Measurements from ENCODE around the gene ALK. TPM values are rescaled to one million over a fixed set of nuclear protein-coding genes. Genes with fewer than 3 reads are reported as not detected.

The ALK gene
- total RNA-seq, 1 donor: under 0.01 TPM

GRCh38 chr2:29220506-29221270 lies 700.7 kb downstream of the ALK start:
- no peaks in the 10 kb centered on the region for H3K36me3 ChIP-seq (ENCODE audit: insufficient read depth, low read length)
- no peak overlapping the region for H3K4me3 ChIP-seq (ENCODE audit: insufficient read depth, low read length)
- no peaks in the 10 kb centered on the region for H3K79me2 ChIP-seq (ENCODE audit: insufficient read depth, low read length)
- TF ChIP-seq CTCF (IDR thresholded peaks at IDR 0.05; ENCODE audit: extremely low read depth, low read depth, low read length): no peak
- H3K9me3 ChIP-seq (ENCODE audit: low read depth, low read length): no peaks in the 10 kb centered on the region
- no peak for DNase-seq (ENCODE audit: insufficient read length, low spot score, missing footprints)
- no peaks in the 10 kb centered on the region for H4K20me1 ChIP-seq (ENCODE audit: insufficient read depth, low read length)
- no peak overlapping the region for H2AFZ ChIP-seq (ENCODE audit: low read length)
- H3K4me2 ChIP-seq (ENCODE audit: insufficient read depth, low read length): no peak overlapping the region
- H3K27me3 ChIP-seq (ENCODE audit: insufficient read depth, low read length): peaks cover 11% of the 10 kb centered on the region
- peaks cover 14% of the 10 kb centered on the region for H3K4me1 ChIP-seq (ENCODE audit: insufficient read depth, low read length)
- no peak overlapping the region for H3K27ac ChIP-seq (ENCODE audit: low read depth, low read length)

GRCh38 chr2:29219374-29219773 lies 702.0 kb downstream of the ALK start:
- Histone ChIP-seq H3K4me1 (ENCODE audit: insufficient read depth, low read length) (peaks cover 10% of the 10 kb centered on the region), H3K79me2 (ENCODE audit: insufficient read depth, low read length) (no peaks in the 10 kb centered on the region), H3K4me3 (ENCODE audit: insufficient read depth, low read length) (no peak overlapping the region), H3K27ac (ENCODE audit: low read depth, low read length) (no peak overlapping the region), H4K20me1 (ENCODE audit: insufficient read depth, low read length) (peaks cover 2% of the 10 kb centered on the region), H3K9me3 (ENCODE audit: low read depth, low read length) (no peaks in the 10 kb centered on the region), H3K36me3 (ENCODE audit: insufficient read depth, low read length) (no peaks in the 10 kb centered on the region), H2AFZ (ENCODE audit: low read length) (no peak overlapping the region), H3K27me3 (ENCODE audit: insufficient read depth, low read length) (peaks cover 11% of the 10 kb centered on the region), H3K4me2 (ENCODE audit: insufficient read depth, low read length) (no peak overlapping the region)
- TF ChIP-seq CTCF (IDR thresholded peaks at IDR 0.05; ENCODE audit: extremely low read depth, low read depth, low read length): no peak
- DNase-seq (ENCODE audit: insufficient read length, low spot score, missing footprints): no peak

GRCh38 chr2:29218550-29219125 lies 702.7 kb downstream of the ALK start:
- H2AFZ ChIP-seq (ENCODE audit: low read length): no peak overlapping the region
- H3K4me3 ChIP-seq (ENCODE audit: insufficient read depth, low read length): no peak overlapping the region
- DNase-seq (ENCODE audit: insufficient read length, low spot score, missing footprints): no peak
- H3K27me3 ChIP-seq (ENCODE audit: insufficient read depth, low read length): peaks cover 11% of the 10 kb centered on the region
- H3K79me2 ChIP-seq (ENCODE audit: insufficient read depth, low read length): no peaks in the 10 kb centered on the region
- no peak overlapping the region for H3K4me2 ChIP-seq (ENCODE audit: insufficient read depth, low read length)
- no peaks in the 10 kb centered on the region for H3K36me3 ChIP-seq (ENCODE audit: insufficient read depth, low read length)
- peaks cover 2% of the 10 kb centered on the region for H3K4me1 ChIP-seq (ENCODE audit: insufficient read depth, low read length)
- no peak overlapping the region for H3K27ac ChIP-seq (ENCODE audit: low read depth, low read length)
- H4K20me1 ChIP-seq (ENCODE audit: insufficient read depth, low read length): peaks cover 6% of the 10 kb centered on the region
- no peaks in the 10 kb centered on the region for H3K9me3 ChIP-seq (ENCODE audit: low read depth, low read length)
- TF ChIP-seq CTCF (IDR thresholded peaks at IDR 0.05; ENCODE audit: extremely low read depth, low read depth, low read length): no peak

- no peaks in the 10 kb centered on the region for H3K4me1 ChIP-seq (ENCODE audit: insufficient read depth, low read length)
- no peak overlapping the region for H3K27ac ChIP-seq (ENCODE audit: low read depth, low read length)
- no peaks in the 10 kb centered on the region for H3K79me2 ChIP-seq (ENCODE audit: insufficient read depth, low read length)
- TF ChIP-seq CTCF (IDR thresholded peaks at IDR 0.05; ENCODE audit: extremely low read depth, low read depth, low read length): no peak
- no peak overlapping the region for H2AFZ ChIP-seq (ENCODE audit: low read length)
- H3K4me3 ChIP-seq (ENCODE audit: insufficient read depth, low read length): no peak overlapping the region
- H3K27me3 ChIP-seq (ENCODE audit: insufficient read depth, low read length): peaks cover 11% of the 10 kb centered on the region
- peaks cover 6% of the 10 kb centered on the region for H4K20me1 ChIP-seq (ENCODE audit: insufficient read depth, low read length)
- H3K4me2 ChIP-seq (ENCODE audit: insufficient read depth, low read length): no peak overlapping the region
- no peak for DNase-seq (ENCODE audit: insufficient read length, low spot score, missing footprints)
- no peaks in the 10 kb centered on the region for H3K9me3 ChIP-seq (ENCODE audit: low read depth, low read length)
- no peaks in the 10 kb centered on the region for H3K36me3 ChIP-seq (ENCODE audit: insufficient read depth, low read length)
These were observed 703.3 kb downstream of the ALK start for GRCh38 chr2:29218071-29218470.

Data from osteoblast (primary cell).